MM.1S (cell line): ENCODE measurements around the gene GDI1.
A peak's percentile ranks its signal among the peaks of the same experiment; 100 is the strongest.
"Not testable (repeated sequence)": the region's sequence is repeated elsewhere in the genome, so short reads cannot be mapped to it uniquely, and the experiment has no call there.

Experiments
- DNase-seq: peaks from one replicate; pipeline ENCODE4 v3.0.0-alpha.2; 2015
- H2AFZ ChIP-seq: fragments of 300-600 bp; sonication (generic); 2 replicates; pipeline ENCODE4 v1.6.0; 2016; ENCODE audit warnings: antibody characterized with exemption, low read length
- H3F3A ChIP-seq: fragments of 300-600 bp; sonication (generic); 2 replicates; pipeline ENCODE4 v1.6.1; 2016; ENCODE audit warnings: mild to moderate bottlenecking, antibody characterized with exemption, low read length, moderate library complexity, mixed read lengths; ENCODE audit not compliant: insufficient read depth
- H3K27ac ChIP-seq: fragments of 300-600 bp; sonication (generic); 2 replicates; pipeline ENCODE4 v1.5.1; 2016; ENCODE audit warnings: mild to moderate bottlenecking, low read length
- H3K27me3 ChIP-seq: fragments of 300-600 bp; sonication (generic); replicated peaks from 2 replicates; pipeline ENCODE4 v1.6.0; 2016; ENCODE audit warnings: low read length; ENCODE audit not compliant: insufficient read depth
- H3K36me3 ChIP-seq: fragments of 300-600 bp; sonication (generic); replicated peaks from 2 replicates; pipeline ENCODE4 v1.6.1; 2016; ENCODE audit warnings: mild to moderate bottlenecking, low read length, mixed read lengths; ENCODE audit not compliant: insufficient read depth
- H3K4me1 ChIP-seq: fragments of 300-600 bp; sonication (generic); 2 replicates; pipeline ENCODE4 v1.6.1; 2016; ENCODE audit warnings: low read length, mixed read lengths
- H3K4me2 ChIP-seq: fragments of 300-600 bp; sonication (generic); 2 replicates; pipeline ENCODE4 v1.6.0; 2016; ENCODE audit warnings: low read depth, low read length
- H3K4me3 ChIP-seq: fragments of 300-600 bp; sonication (generic); 2 replicates; pipeline ENCODE4 v1.5.1; 2016; ENCODE audit warnings: low read length, mixed read lengths
- H3K79me2 ChIP-seq: fragments of 300-600 bp; sonication (generic); 2 replicates; pipeline ENCODE4 v1.6.1; 2016; ENCODE audit warnings: mixed run types, low read length, mixed read lengths
- H3K9ac ChIP-seq: fragments of 300-600 bp; sonication (generic); 2 replicates; pipeline ENCODE4 v1.6.1; 2016; ENCODE audit warnings: low read length, mixed read lengths
- H3K9me2 ChIP-seq: fragments of 300-600 bp; sonication (generic); replicated peaks from 2 replicates; pipeline ENCODE4 v1.6.1; 2016; ENCODE audit warnings: mild to moderate bottlenecking, low read length, mixed read lengths; ENCODE audit not compliant: insufficient read depth
- H3K9me3 ChIP-seq: fragments of 300-600 bp; sonication (generic); replicated peaks from 2 replicates; pipeline ENCODE4 v1.6.1; 2016; ENCODE audit warnings: mild to moderate bottlenecking, low read length, mixed read lengths; ENCODE audit not compliant: insufficient read depth
- H4K20me1 ChIP-seq: fragments of 300-600 bp; sonication (generic); 2 replicates; pipeline ENCODE4 v1.6.1; 2016; ENCODE audit warnings: mild to moderate bottlenecking, low read length, moderate library complexity, mixed read lengths; ENCODE audit not compliant: insufficient read depth
- CTCF ChIP-seq: fragments of 300-600 bp; sonication (generic); IDR thresholded peaks from 2 replicates; pipeline ENCODE4 v1.5.1; 2016; ENCODE audit warnings: antibody characterized with exemption, low read length, mixed read lengths
- EZH2 ChIP-seq: fragments of 300-600 bp; sonication (generic); optimal IDR thresholded peaks from 2 replicates; pipeline ENCODE3; 2017; ENCODE audit warnings: low read depth, mild to moderate bottlenecking, antibody characterized with exemption, low read length, mixed read lengths
- EZH2phosphoT487 ChIP-seq: fragments of 300-600 bp; sonication (generic); IDR thresholded peaks from 2 replicates; pipeline ENCODE4 v1.6.1; 2018; ENCODE audit warnings: antibody characterized with exemption, low read length

The GDI1 gene

GRCh38 chrX:154399527-154400368 lies 37.2 kb upstream of the GDI1 start:
- H2AFZ ChIP-seq = no peak overlapping the region
- peaks cover 18% of the 10 kb centered on the region for H3K79me2 ChIP-seq
- H3K4me2 ChIP-seq = peak overlapping the region; percentile 78
- H4K20me1 ChIP-seq = 0 out of 2 replicates have a peak, but pooled peaks cover 9% of the 10 kb centered on the region
- H3K27me3 ChIP-seq = no peaks in the 10 kb centered on the region
- H3K36me3 ChIP-seq = peaks cover 9% of the 10 kb centered on the region; the same call in 1 of the 2 replicates
- no peaks in the 10 kb centered on the region for H3K4me1 ChIP-seq
- H3K9ac ChIP-seq = peak overlapping the region; percentile 100
- H3K9me3 ChIP-seq = no peaks in the 10 kb centered on the region
- H3F3A ChIP-seq = peaks cover 38% of the 10 kb centered on the region
- peak overlapping the region; percentile 87 for H3K4me3 ChIP-seq
- DNase-seq = no peak
- TF ChIP-seq EZH2 = no peak
- TF ChIP-seq EZH2phosphoT487 = no peak
- H3K9me2 ChIP-seq = no peaks in the 10 kb centered on the region
- peak overlapping the region; percentile 97; the same call in 1 of the 2 replicates for H3K27ac ChIP-seq

- not testable (repeated sequence) for H3K4me1 ChIP-seq, H3K9ac ChIP-seq, H3K27ac ChIP-seq, H3K4me2 ChIP-seq, H3K36me3 ChIP-seq, H4K20me1 ChIP-seq, H3K9me3 ChIP-seq, H2AFZ ChIP-seq, H3K9me2 ChIP-seq, H3K4me3 ChIP-seq, DNase-seq, H3K27me3 ChIP-seq
- H3F3A ChIP-seq = peaks cover 38% of the 10 kb centered on the region
- peaks cover 18% of the 10 kb centered on the region for H3K79me2 ChIP-seq
Measured at GRCh38 chrX:154400369-154400817, 36.6 kb upstream of the GDI1 start.

- Histone ChIP-seq H3F3A (peaks cover 38% of the 10 kb centered on the region), H3K9ac (no peak overlapping the region), H3K27ac (peak overlapping the region; percentile 13; the same call in 1 of the 2 replicates), H3K4me1 (no peaks in the 10 kb centered on the region), H2AFZ (no peak overlapping the region), H3K4me2 (no peak overlapping the region), H3K36me3 (peaks cover 9% of the 10 kb centered on the region; the same call in 1 of the 2 replicates), H3K9me3 (no peaks in the 10 kb centered on the region), H3K9me2 (no peaks in the 10 kb centered on the region), H3K4me3 (no peak overlapping the region), H4K20me1 (0 out of 2 replicates have a peak, but pooled peaks cover 9% of the 10 kb centered on the region), H3K79me2 (peaks cover 18% of the 10 kb centered on the region), H3K27me3 (no peaks in the 10 kb centered on the region)
- no peak for DNase-seq
- TF ChIP-seq EZH2phosphoT487 = no peak
- TF ChIP-seq CTCF = no peak
- TF ChIP-seq EZH2 = no peak
Measured at GRCh38 chrX:154401045-154401799, 35.7 kb upstream of the GDI1 start.

DNA sequence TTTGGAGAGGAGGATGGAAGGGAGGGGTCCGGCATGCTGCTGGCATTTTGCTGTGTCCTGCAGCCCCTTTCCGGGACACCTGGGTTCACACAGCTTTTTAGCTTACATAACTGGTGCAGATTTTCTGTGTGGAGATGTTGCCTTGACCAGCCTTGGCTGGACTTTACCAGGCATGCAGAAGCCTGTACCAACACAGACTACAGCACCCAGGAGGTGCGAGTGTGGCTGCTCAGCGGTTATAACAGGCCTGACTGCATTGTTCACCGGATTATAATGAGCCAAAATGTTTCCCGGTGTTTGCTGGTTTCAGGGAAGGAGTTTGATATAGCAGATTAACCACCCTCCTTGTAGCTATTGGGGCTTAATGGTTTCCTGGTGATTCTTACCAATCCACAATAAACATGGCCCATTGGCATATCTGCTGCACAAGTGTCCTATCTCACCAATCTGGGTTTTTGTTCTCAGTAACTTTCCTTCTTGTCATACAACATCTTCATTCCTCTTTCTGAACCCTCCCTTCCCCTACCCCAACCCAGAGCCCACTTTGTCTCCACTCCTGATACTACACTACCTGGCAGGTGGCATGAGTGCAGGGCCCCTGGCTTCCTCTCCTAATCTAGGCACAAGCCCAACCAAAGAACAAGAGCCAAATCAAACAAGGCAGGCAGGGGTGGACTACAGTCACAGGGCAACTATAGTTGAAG lies 34.9 kb upstream of the GDI1 start:
- TF ChIP-seq EZH2phosphoT487 = no peak
- Histone ChIP-seq H3K4me2 (no peak overlapping the region), H4K20me1 (0 out of 2 replicates have a peak, but pooled peaks cover 9% of the 10 kb centered on the region), H3K9me2 (no peaks in the 10 kb centered on the region), H3K4me3 (no peak overlapping the region), H3K9me3 (no peaks in the 10 kb centered on the region), H3K4me1 (no peaks in the 10 kb centered on the region), H3K27me3 (no peaks in the 10 kb centered on the region), H3K79me2 (peaks cover 18% of the 10 kb centered on the region), H2AFZ (no peak overlapping the region), H3K27ac (peak overlapping the region; percentile 13; the same call in 1 of the 2 replicates), H3K9ac (no peak overlapping the region), H3F3A (peaks cover 38% of the 10 kb centered on the region), H3K36me3 (peaks cover 9% of the 10 kb centered on the region; the same call in 1 of the 2 replicates)
- DNase-seq = no peak
